Kidney (tissue), 14 donors: ENCODE measurements around the gene SAMD13. TPM values are rescaled to one million over a fixed set of nuclear protein-coding genes. Genes with fewer than 3 reads are reported as not detected.

Experiments
- DNase-seq, 5 donors: peaks; one replicate each; pipeline ENCODE4 v3.0.0-alpha.2; 2013 to 2020
- FAIRE-seq: peaks from 2 replicates; lab custom pipeline; 2012; peaks lifted over from hg19 to GRCh38; lab: Jason Lieb, UNC
- H3K27ac ChIP-seq, 2 donors: one replicate each; pipeline ENCODE4 v1.7.0; 2013; ENCODE audit warnings: low read depth in 2 of 2, low read length in 2 of 2, inconsistent platforms in 1 of 2
- H3K27me3 ChIP-seq: one replicate; pipeline ENCODE4 v1.7.1; 2013; ENCODE audit warnings: low read length, inconsistent platforms; ENCODE audit not compliant: control insufficient read depth, insufficient read depth
- H3K36me3 ChIP-seq, 3 donors: one replicate each; pipeline versions ENCODE4 v1.7.0 to v1.7.1; 2013; ENCODE audit warnings: low read length in 3 of 3, control low read depth in 1 of 3, inconsistent platforms in 1 of 3; ENCODE audit not compliant: insufficient read depth in 3 of 3, control insufficient read depth in 2 of 3
- H3K4me1 ChIP-seq, 3 donors: one replicate each; pipeline versions ENCODE4 v1.7.0 to v1.7.1; 2013; ENCODE audit warnings: low read length in 3 of 3, inconsistent platforms in 1 of 3, low read depth in 1 of 3; ENCODE audit not compliant: control insufficient read depth in 2 of 3, insufficient read depth in 2 of 3
- H3K4me3 ChIP-seq, 3 donors: one replicate each; pipeline versions ENCODE4 v1.7.0 to v1.8.1; 2013; ENCODE audit warnings: low read length in 3 of 3, control low read depth in 1 of 3, inconsistent platforms in 1 of 3
- H3K9ac ChIP-seq, 3 donors: one replicate each; pipeline versions ENCODE4 v1.7.0 to v1.7.1; 2013; ENCODE audit warnings: low read length in 3 of 3, control low read depth in 1 of 3, inconsistent platforms in 1 of 3
- H3K9me3 ChIP-seq, 3 donors: one replicate each; pipeline versions ENCODE4 v1.7.0 to v1.7.1; 2013; ENCODE audit warnings: low read length in 3 of 3, control low read depth in 1 of 3, inconsistent platforms in 1 of 3; ENCODE audit not compliant: control insufficient read depth in 2 of 3, insufficient read depth in 1 of 3
- intact Hi-C: fragments of 100-400 bp; cut with DNase I; formaldehyde crosslinking; loops from one replicate; pipeline ENCODE4 v1.11.1; 2022
- polyA plus RNA-seq: library from polyadenylated mRNA; stranded (reverse); fragments of 350-450 nt; fragmentation: Illumina TruSeq; extraction: RNeasy Lipid Tissue Mini Kit (QIAGEN cat#74804); gene quantifications from one replicate; pipeline ENCODE4 v1.2.3, GENCODE V29; 2014; ENCODE audit warnings: low read depth, low replicate concordance; ENCODE audit not compliant: insufficient read depth
- total RNA-seq: library from RNA; stranded (reverse); fragmentation: NEBNext Ultra II Directional; extraction: Animal tissue kit (Norgen Biotek cat#: 25700); gene quantifications from one replicate; pipeline ENCODE4 v1.2.1, GENCODE V29; 2021
- TF ChIP-seq, protein P1 (sequence below): IDR thresholded peaks from 3 replicates; pipeline ENCODE4 v1.5.1; 2012; ENCODE audit warnings: mild to moderate bottlenecking, moderate library complexity, borderline replicate concordance; ENCODE audit not compliant: insufficient read depth; ENCODE audit errors: extremely low read depth
- donor health status: control.
- donor health status: control.
- donor health status: control.
- donor health status: control.
- donor health status: control.
- donor health status: DM: yes; HTN: yes; CAD: no.
- donor health status: Normal renal cell carcinoma (clear cell type).

Gene SAMD13
- total and polyA plus RNA-seq, 2 donors from 2014 or later, result 2.9 to 4.5 TPM

GRCh38 chr1:84294751-84295150 lies 6.8 kb upstream of the SAMD13 start:
- DNase-seq (no peak), FAIRE-seq (no peak)
- H3K27me3 ChIP-seq, result no peaks in the 10 kb centered on the region
- no peak overlapping the region for H3K27ac ChIP-seq
- H3K4me3 ChIP-seq, result no peak overlapping the region
- peaks cover 0 to 4% (median 2%) of the 10 kb centered on the region in 3 donors for H3K4me1 ChIP-seq
- TF ChIP-seq, protein P1, sequence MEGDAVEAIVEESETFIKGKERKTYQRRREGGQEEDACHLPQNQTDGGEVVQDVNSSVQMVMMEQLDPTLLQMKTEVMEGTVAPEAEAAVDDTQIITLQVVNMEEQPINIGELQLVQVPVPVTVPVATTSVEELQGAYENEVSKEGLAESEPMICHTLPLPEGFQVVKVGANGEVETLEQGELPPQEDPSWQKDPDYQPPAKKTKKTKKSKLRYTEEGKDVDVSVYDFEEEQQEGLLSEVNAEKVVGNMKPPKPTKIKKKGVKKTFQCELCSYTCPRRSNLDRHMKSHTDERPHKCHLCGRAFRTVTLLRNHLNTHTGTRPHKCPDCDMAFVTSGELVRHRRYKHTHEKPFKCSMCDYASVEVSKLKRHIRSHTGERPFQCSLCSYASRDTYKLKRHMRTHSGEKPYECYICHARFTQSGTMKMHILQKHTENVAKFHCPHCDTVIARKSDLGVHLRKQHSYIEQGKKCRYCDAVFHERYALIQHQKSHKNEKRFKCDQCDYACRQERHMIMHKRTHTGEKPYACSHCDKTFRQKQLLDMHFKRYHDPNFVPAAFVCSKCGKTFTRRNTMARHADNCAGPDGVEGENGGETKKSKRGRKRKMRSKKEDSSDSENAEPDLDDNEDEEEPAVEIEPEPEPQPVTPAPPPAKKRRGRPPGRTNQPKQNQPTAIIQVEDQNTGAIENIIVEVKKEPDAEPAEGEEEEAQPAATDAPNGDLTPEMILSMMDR, result no peak
- no peaks in the 10 kb centered on the region for H3K36me3 ChIP-seq
- H3K9ac ChIP-seq, result no peak overlapping the region
- H3K9me3 ChIP-seq, result peaks cover 0 to 2% (median 0%) of the 10 kb centered on the region in 3 donors
- intact Hi-C loops, result no loop called here

DNA sequence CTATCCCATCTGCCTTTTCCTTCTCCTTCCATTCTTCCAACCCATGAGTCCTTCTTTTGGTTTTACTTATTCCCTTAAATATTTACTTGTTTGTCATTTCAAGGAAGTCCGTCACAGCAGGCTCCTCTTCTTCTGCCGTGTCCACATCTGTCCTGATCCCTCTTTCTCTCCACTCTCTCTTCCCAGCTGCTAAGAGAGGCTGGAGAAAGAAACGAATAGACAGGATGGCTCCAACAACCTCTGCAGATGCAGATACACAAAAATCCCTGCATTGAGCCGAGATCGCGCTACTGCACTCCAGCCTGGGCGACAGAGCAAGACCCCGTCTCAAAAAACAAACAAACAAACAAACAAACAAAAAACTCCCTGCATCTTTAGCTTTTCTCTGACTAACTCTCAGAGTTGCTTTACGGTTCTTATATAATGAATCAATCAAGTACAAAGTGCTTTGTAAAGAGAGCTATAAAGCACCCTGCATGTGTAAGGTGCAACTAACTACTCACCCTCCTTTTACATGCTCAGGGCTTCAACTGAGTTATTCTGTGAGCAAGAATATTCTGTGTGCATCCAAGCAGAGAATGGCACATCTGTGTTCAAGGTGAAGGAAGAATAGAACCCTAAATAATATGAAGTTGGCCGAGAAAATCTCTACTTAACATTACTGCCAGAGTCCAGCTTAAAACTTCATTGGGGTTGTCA lies 3.8 kb upstream of the SAMD13 start:
- H3K36me3 ChIP-seq, result no peaks in the 10 kb centered on the region
- H3K27me3 ChIP-seq, result no peaks in the 10 kb centered on the region
- peaks cover 0 to 2% (median 0%) of the 10 kb centered on the region in 3 donors for H3K9me3 ChIP-seq
- H3K9ac ChIP-seq, result peak overlapping the region; percentile 6 to 80 (median 32)
- DNase-seq, result no peak
- H3K27ac ChIP-seq, result no peak overlapping the region
- TF ChIP-seq, protein P1, result no peak
- peak overlapping the region; percentile 46 to 86 (median 65) for H3K4me3 ChIP-seq
- FAIRE-seq, result no peak
- H3K4me1 ChIP-seq, result peaks cover 0 to 14% (median 6%) of the 10 kb centered on the region in 3 donors
- intact Hi-C loops, result no loop called here

GRCh38 chr1:84298328-84298683 lies 3.2 kb upstream of the SAMD13 start:
- Histone ChIP-seq H3K36me3 (no peaks in the 10 kb centered on the region), H3K9ac (peak overlapping the region; percentile 32 to 80 (median 58)), H3K27ac (peak overlapping the region; percentile 81 to 85), H3K4me1 (peaks cover 0 to 16% (median 8%) of the 10 kb centered on the region in 3 donors), H3K9me3 (peaks cover 0 to 2% (median 0%) of the 10 kb centered on the region in 3 donors), H3K4me3 (peak overlapping the region; percentile 82 to 88 (median 86)), H3K27me3 (no peaks in the 10 kb centered on the region)
- intact Hi-C loops, result no loop called here
- DNase-seq, result peak; percentile 69 to 87 (median 85)
- TF ChIP-seq, protein P1, result no peak
- FAIRE-seq, result no peak
